Body of pancreas (tissue), 4 donors: ENCODE measurements around the gene ANTXR2.

Source experiments
- POLR2A ChIP-seq, 3 donors: fragments of 450-650 bp; IDR thresholded peaks; one replicate each; pipeline ENCODE4 v1.6.1; 2016; ENCODE audit warnings: antibody characterized with exemption in 3 of 3, mild to moderate bottlenecking in 2 of 3
- TF ChIP-seq, protein P1 (sequence below), 7 experiments: fragments of 450-650 bp in 4 of 7; fragments of 200-600 bp in 3 of 7; sonication (generic) in 3 of 7; IDR thresholded peaks; one replicate each; pipeline ENCODE4 v1.5.1; 2016 to 2019; ENCODE audit warnings: antibody characterized with exemption in 7 of 7

DNA sequence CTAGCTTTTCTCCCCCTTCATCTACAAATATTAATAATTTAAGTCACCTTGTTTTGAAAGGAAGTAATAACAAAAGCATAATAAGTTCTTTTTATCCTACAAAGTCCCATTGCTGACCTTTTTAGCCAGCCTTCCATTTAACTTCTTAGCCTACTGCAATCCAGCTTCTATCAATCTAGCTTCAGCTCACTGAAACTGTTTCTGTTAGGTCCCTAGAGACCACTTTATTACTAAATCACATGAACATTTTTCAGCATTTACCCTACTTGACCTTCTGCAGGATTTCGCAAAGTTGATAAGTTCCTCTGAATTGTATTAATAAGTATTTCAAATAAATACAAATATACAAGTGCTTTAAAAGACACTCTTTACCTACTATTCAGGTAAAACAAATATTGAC, 186.5 kb downstream of the ANTXR2 start:
- TF ChIP-seq, protein P1, sequence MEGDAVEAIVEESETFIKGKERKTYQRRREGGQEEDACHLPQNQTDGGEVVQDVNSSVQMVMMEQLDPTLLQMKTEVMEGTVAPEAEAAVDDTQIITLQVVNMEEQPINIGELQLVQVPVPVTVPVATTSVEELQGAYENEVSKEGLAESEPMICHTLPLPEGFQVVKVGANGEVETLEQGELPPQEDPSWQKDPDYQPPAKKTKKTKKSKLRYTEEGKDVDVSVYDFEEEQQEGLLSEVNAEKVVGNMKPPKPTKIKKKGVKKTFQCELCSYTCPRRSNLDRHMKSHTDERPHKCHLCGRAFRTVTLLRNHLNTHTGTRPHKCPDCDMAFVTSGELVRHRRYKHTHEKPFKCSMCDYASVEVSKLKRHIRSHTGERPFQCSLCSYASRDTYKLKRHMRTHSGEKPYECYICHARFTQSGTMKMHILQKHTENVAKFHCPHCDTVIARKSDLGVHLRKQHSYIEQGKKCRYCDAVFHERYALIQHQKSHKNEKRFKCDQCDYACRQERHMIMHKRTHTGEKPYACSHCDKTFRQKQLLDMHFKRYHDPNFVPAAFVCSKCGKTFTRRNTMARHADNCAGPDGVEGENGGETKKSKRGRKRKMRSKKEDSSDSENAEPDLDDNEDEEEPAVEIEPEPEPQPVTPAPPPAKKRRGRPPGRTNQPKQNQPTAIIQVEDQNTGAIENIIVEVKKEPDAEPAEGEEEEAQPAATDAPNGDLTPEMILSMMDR (IDR thresholded peaks at IDR 0.05), result no peak
- no peak for TF ChIP-seq POLR2A (IDR thresholded peaks at IDR 0.05)
